ENCODE results near the gene DACT3. TPM values are rescaled to one million over a fixed set of nuclear protein-coding genes. Genes with fewer than 3 reads are reported as not detected.

Gene DACT3
- total RNA-seq, 1 donor from 2014 or later: 10.0 TPM

DNA sequence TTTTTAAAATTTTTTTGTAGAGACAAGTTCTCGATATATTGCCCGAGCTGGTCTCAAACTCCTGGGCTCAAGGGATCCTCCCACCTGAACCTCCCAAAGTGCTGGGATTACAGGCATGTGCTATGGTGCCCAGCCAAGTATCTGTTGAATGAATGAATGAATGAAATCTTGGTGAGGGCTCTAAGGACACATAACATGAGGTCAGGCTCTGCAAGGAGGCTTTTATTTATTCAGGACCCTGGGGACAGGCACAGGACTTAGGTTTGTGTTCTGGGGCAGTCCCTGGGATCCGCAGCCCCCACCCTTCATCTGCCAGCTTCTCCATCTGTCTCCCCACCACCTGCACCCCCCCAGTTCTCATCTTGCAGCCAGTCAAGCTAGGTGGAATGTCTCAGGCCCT lies 40.7 kb downstream of the DACT3 start:
- intact Hi-C loops (cut with DNase I): no loop called here
- Histone ChIP-seq H3K36me3 (no peaks in the 10 kb centered on the region), H3K9me3 (no peaks in the 10 kb centered on the region), H3K4me3 (no peak overlapping the region), H3K27ac (no peak overlapping the region), H3K4me1 (peaks cover 39% of the 10 kb centered on the region), H3K27me3 (no peaks in the 10 kb centered on the region)
- TF ChIP-seq, protein P1, sequence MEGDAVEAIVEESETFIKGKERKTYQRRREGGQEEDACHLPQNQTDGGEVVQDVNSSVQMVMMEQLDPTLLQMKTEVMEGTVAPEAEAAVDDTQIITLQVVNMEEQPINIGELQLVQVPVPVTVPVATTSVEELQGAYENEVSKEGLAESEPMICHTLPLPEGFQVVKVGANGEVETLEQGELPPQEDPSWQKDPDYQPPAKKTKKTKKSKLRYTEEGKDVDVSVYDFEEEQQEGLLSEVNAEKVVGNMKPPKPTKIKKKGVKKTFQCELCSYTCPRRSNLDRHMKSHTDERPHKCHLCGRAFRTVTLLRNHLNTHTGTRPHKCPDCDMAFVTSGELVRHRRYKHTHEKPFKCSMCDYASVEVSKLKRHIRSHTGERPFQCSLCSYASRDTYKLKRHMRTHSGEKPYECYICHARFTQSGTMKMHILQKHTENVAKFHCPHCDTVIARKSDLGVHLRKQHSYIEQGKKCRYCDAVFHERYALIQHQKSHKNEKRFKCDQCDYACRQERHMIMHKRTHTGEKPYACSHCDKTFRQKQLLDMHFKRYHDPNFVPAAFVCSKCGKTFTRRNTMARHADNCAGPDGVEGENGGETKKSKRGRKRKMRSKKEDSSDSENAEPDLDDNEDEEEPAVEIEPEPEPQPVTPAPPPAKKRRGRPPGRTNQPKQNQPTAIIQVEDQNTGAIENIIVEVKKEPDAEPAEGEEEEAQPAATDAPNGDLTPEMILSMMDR (IDR thresholded peaks at IDR 0.05): no peak
- DNase-seq: no peak
- ATAC-seq: no peak

DNA sequence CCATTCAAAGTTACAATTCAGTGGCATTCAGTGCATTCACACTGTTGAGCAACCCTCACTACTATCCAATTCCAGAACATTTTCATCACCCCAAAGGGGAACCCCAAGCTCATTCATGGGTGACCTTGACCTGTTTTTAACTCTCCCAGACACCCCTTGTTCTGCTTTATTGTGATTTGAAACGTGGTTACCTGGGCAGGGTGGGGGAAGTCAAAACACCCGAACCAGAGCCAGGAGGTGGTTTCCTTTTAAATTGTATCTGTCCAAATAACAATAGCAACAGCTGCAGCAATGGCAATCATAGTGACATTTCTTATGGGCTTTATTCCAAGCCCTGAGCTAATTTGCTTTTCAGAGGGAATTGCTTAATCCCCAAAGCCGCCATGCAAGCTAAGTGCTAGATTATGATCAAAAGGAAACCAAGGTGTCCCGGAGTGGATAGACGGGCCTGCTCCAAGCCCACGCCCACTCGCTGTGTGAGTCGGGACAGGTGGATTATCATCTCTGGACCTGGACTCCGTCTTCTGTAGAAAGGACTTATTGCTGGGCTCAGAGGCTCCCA lies 42.2 kb downstream of the DACT3 start:
- DNase-seq (no peak), ATAC-seq (peak; percentile 41)
- no peak overlapping the region for H3K4me3 ChIP-seq
- H3K9me3 ChIP-seq: no peaks in the 10 kb centered on the region
- intact Hi-C loops (cut with DNase I): no loop called here
- H3K27ac ChIP-seq: peak overlapping the region; percentile 17
- H3K27me3 ChIP-seq: no peaks in the 10 kb centered on the region
- TF ChIP-seq, protein P1 (IDR thresholded peaks at IDR 0.05): no peak
- peaks cover 37% of the 10 kb centered on the region for H3K4me1 ChIP-seq
- no peaks in the 10 kb centered on the region for H3K36me3 ChIP-seq

DNA sequence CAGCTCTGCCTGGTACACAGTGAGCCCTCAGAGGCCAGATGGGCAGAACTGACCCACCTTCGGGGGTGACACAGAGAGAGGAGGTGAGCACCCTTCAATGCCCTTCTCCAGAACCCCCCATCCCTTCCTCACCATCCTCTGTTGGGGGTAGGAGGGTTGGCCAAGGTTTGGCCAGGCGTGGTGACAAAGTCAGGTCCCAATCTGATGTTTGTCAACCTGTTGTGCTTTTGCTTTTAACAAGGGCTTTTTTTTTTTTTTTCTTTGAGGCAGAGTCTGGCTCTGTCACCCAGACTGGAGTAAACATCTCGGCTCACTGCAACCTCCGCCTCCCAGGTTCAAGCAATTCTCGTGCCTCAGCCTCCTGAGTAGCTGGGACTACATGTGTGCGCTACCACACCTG lies 43.4 kb downstream of the DACT3 start:
- TF ChIP-seq, protein P1 (IDR thresholded peaks at IDR 0.05): no peak
- no peak for ATAC-seq
- intact Hi-C loops (cut with DNase I): no loop called here
- H3K4me3 ChIP-seq: no peak overlapping the region
- H3K9me3 ChIP-seq: no peaks in the 10 kb centered on the region
- H3K4me1 ChIP-seq: peaks cover 37% of the 10 kb centered on the region
- no peak overlapping the region for H3K27ac ChIP-seq
- no peaks in the 10 kb centered on the region for H3K36me3 ChIP-seq
- no peaks in the 10 kb centered on the region for H3K27me3 ChIP-seq
- DNase-seq: no peak

DNA sequence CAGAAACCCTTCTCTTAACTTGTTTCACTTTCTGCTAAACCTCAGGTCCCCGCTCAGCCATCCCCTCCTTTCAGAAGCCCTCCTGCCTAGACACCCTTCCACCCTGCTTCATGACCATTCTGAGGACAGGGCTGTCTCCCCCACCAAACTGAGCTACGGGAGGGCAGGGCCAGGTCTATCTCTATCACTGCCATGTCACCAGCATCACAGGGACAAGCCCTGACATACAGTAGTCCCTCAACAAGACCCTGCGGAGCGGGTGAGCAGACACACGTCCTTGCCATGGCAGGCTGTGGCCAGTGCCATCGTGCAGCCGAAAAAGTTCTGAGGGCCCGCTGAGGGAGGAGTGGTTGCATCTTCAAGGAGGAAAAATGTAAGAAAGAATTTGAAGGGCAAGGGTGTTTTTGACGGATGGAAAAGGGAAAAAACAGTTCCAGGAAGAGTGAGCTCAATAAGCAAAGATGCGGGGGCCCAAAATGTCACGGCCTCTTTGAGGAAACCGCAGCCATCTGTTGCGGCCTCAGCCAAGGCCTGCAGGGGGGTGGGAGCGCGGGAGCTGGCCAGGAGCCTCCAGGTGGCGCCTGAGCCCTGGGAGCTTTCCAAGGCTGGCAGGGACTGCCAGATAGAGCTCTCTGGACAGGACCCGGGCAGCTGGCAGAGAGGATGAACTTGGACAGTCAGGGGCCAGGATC lies 44.2 kb downstream of the DACT3 start:
- no peaks in the 10 kb centered on the region for H3K9me3 ChIP-seq
- no peaks in the 10 kb centered on the region for H3K27me3 ChIP-seq
- no peak overlapping the region for H3K27ac ChIP-seq
- TF ChIP-seq, protein P1 (IDR thresholded peaks at IDR 0.05): peak; percentile 33
- peak; percentile 82 for DNase-seq
- ATAC-seq: peak; percentile 57
- intact Hi-C loops (cut with DNase I): no loop called here
- peaks cover 37% of the 10 kb centered on the region for H3K4me1 ChIP-seq
- H3K36me3 ChIP-seq: no peaks in the 10 kb centered on the region
- no peak overlapping the region for H3K4me3 ChIP-seq

DNA sequence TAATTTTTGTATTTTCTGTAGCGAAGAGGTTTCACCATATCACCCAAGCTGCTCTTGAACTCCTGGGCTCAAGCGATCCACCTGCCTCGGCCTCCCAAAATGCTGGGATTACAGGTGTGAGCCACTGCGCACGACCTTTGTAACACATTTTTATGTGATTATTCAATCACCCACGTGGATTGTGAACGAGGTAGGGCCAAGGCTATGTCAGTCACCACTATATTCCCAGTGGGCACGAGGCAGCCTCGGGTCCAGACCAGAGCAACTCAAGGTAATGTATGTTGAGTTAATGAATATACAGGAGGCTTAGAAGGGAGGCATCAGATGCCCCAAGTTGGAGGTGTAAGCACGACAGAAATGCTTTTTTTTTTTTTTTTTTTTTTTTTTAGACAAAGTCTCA lies 45.0 kb downstream of the DACT3 start:
- no peaks in the 10 kb centered on the region for H3K9me3 ChIP-seq

More for the DNA sequence above, 45.0 kb downstream of the DACT3 start:
- H3K27me3 ChIP-seq: no peaks in the 10 kb centered on the region
- ATAC-seq (no peak), DNase-seq (no peak)
- H3K4me1 ChIP-seq: peaks cover 37% of the 10 kb centered on the region
- TF ChIP-seq, protein P1 (IDR thresholded peaks at IDR 0.05): no peak
- no peak overlapping the region for H3K4me3 ChIP-seq
- H3K27ac ChIP-seq: no peak overlapping the region
- H3K36me3 ChIP-seq: no peaks in the 10 kb centered on the region
- intact Hi-C loops (cut with DNase I): no loop called here

Measured in upper lobe of right lung (tissue), 1 donor.